Measurements from ENCODE around the gene UROD.
A peak's percentile ranks its signal among the peaks of the same experiment; 100 is the strongest.

The UROD gene

DNA sequence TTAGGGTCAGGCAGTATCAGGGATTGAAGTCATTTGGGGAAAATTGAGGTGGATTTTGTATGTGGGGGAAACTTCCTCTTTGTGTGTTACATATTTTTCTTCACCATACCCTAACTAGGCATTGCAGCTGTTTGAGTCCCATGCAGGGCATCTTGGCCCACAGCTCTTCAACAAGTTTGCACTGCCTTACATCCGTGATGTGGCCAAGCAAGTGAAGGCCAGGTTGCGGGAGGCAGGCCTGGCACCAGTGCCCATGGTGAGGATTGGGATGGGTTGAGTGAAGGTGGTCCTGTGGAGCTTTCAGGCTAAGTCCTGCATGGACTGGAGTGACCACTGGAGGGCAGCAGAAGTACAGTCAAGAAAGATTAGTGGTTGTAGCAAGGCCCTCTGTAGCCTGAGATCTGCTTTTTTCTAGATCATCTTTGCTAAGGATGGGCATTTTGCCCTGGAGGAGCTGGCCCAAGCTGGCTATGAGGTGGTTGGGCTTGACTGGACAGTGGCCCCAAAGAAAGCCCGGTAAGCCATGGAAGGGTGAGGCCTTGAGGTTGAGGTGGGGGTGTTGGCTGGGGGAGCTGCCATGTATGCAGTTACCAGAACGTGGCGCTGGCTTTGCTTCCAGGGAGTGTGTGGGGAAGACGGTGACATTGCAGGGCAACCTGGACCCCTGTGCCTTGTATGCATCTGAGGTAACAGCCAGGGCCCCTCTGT is 2.4 kb downstream of the UROD start:
- DNase-seq (ENCODE audit: low read depth) = peak; percentile 52
- TF ChIP-seq, protein P1, sequence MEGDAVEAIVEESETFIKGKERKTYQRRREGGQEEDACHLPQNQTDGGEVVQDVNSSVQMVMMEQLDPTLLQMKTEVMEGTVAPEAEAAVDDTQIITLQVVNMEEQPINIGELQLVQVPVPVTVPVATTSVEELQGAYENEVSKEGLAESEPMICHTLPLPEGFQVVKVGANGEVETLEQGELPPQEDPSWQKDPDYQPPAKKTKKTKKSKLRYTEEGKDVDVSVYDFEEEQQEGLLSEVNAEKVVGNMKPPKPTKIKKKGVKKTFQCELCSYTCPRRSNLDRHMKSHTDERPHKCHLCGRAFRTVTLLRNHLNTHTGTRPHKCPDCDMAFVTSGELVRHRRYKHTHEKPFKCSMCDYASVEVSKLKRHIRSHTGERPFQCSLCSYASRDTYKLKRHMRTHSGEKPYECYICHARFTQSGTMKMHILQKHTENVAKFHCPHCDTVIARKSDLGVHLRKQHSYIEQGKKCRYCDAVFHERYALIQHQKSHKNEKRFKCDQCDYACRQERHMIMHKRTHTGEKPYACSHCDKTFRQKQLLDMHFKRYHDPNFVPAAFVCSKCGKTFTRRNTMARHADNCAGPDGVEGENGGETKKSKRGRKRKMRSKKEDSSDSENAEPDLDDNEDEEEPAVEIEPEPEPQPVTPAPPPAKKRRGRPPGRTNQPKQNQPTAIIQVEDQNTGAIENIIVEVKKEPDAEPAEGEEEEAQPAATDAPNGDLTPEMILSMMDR (conservative IDR thresholded peaks at IDR 0.05; ENCODE audit: low read depth, low read length) = peak; percentile 93
- no peak overlapping the region for H3K4me3 ChIP-seq (ENCODE audit: low read length)

DNA sequence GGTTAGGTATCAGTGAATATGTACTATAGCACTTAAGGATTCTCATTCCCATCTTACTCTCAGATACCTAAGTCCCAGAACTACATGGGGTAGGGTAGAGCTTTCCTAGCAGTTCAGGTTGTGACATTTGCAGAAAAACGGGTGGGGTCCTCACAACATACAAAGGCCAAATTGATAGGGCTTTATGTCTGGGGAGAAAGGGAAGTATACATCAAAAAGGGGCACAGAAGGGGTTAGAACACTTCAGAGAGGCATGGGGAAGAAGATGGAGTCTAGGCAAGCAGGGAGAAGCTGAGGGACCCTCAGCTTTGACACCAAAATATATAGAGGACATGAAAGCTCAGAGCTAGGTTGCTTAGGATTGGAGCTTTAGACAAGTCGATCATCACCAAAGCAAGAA is 3.6 kb downstream of the UROD start:
- no peak overlapping the region for H3K4me3 ChIP-seq (ENCODE audit: low read length)
- TF ChIP-seq, protein P1 (conservative IDR thresholded peaks at IDR 0.05; ENCODE audit: low read depth, low read length) = no peak
- DNase-seq (ENCODE audit: low read depth) = no peak

DNA sequence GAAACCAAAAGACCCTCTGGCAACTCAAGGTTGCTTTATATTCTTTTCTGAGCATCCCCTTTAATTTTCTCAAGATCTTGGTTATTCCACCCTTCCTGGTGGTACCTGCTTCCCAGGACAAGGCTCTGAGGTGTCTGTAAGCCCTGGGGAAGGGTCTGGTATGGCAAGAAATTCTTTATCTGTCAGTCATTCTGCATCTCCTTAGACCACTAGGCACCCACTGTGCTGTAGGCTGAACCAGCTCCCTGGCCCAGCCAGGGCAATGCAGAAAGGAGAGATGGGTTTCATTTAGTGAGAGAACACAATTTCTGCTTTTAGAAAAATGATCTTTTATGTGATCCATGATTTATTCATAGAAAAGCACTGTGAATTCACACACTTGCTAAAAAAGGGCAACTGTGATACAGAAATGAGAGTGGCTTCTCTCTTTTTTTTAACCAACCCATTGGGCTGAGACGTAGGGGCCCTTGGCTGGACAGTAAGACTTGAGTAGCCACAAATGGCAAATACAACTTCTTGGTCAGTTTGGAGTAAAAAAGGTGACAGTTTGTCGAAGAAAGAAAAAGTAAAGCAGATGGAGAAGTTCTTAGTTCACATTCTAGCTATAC is 4.1 kb downstream of the UROD start:
- H3K4me3 ChIP-seq (ENCODE audit: low read length) = no peak overlapping the region
- no peak for DNase-seq (ENCODE audit: low read depth)
- TF ChIP-seq, protein P1 (conservative IDR thresholded peaks at IDR 0.05; ENCODE audit: low read depth, low read length) = no peak

DNA sequence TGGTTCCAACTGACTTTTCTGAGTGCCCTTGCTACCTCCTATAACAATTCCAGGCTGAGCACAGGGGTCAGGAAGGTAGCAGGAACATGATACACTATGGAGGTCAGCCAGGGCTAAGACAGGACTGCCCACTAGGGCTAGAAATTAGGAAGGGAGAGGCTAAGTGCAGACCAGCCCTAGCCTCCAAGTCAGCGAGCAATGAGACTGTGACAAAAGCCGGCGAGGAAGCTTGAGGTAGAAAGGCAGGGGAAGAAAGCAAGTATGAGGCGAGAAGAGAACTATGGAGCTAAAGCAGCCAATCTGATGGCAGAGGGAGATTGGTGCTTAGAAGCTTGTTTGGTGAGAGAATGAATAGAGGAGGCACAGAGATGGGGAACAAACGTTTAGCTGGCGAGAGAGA is 4.7 kb downstream of the UROD start:
- no peak for DNase-seq (ENCODE audit: low read depth)
- TF ChIP-seq, protein P1 (conservative IDR thresholded peaks at IDR 0.05; ENCODE audit: low read depth, low read length) = no peak
- no peak overlapping the region for H3K4me3 ChIP-seq (ENCODE audit: low read length)

DNA sequence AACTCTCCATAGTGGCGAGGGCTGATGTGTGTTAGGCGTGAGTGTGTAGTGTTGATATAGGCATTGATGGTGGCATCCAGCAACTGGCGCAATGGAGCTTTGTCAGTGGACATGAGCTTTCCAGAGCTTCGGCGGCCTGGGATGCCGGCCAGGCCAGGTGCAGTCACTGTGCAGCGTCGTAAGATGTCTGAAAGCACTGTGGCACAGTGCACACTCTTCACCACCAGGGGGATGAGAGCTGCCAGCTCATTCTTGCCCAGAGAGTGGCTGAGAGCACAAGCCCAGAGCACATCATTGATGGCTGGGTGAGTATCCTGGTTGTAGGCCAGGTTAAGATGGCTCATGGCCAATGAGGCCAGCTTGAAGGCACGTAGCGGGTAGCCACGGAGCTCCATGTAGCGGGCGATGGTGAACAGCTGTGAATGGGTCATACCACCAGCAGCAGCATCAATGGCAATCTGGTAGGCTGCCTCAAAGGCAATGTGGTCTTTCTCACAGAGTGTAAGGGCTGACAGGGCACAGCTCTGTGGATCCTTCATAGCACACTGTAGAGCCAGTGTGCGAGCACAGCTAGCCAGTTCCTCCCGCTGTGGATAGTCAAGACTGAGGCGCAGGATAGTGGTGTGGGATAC is 6.7 kb downstream of the UROD start:
- TF ChIP-seq, protein P1 (conservative IDR thresholded peaks at IDR 0.05; ENCODE audit: low read depth, low read length) = peak; percentile 91
- no peak overlapping the region for H3K4me3 ChIP-seq (ENCODE audit: low read length)
- DNase-seq (ENCODE audit: low read depth) = no peak

DNA sequence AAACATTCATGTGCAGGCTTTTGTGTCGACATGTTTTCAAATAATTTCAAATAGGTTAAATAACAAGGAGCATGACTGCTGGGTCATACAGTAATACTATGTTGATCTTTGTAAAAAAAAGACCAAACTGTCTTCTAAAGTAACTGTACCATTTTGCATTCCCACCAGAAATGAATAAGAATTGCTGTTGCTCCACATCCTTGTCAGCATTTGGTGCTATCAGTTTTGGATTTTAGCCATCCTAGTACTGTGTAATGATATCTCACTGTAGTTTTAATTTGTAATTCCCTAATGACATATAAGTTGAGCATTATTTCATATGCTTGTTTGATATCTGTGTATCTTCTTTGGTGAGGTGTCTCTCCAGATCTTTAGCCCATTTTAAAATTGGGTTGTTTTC is 11.6 kb downstream of the UROD start:
- no peak overlapping the region for H3K4me3 ChIP-seq (ENCODE audit: low read length)
- TF ChIP-seq, protein P1 (conservative IDR thresholded peaks at IDR 0.05; ENCODE audit: low read depth, low read length) = no peak
- DNase-seq (ENCODE audit: low read depth) = no peak
